ENCODE measurements around the gene VANGL2. TPM values are rescaled to one million over a fixed set of nuclear protein-coding genes. Genes with fewer than 3 reads are reported as not detected.

Gene VANGL2
- total RNA-seq, 2 donors from 2014 or later: 0.05 to 0.18 TPM

DNA sequence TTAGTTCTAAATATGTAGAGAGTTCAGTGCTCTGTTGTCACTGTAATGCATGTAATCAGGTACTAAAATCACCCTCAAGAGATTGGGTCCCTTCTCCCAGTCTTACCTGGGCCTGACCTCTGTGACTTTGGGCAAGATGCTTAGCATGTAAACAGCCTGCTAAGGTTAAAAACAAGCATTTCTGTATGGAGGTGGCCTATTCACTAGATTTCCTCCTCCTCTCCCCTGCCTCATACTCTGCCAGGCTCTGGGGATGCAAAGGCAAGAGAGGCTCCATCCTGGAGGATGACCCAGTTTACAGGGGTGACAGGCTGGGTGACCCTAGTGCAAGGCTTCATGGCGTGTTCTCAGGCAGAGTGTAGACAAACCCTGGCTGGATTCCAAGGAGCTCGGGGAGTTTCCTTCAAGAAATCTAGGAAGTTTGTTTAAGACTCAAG is 28.8 kb downstream of the VANGL2 start:
- Mint-ChIP-seq H3K36me3 (peaks cover 0 to 20% of the 10 kb centered on the region in 2 donors), H3K27ac (peak overlapping the region; percentile 38 to 92), H3K9me3 (peaks cover under 1 to 2% of the 10 kb centered on the region in 2 donors)
- peak; percentile 30 to 48 for ATAC-seq
- DNase-seq (ENCODE audit: low spot score in 2 of 2): no peak

DNA sequence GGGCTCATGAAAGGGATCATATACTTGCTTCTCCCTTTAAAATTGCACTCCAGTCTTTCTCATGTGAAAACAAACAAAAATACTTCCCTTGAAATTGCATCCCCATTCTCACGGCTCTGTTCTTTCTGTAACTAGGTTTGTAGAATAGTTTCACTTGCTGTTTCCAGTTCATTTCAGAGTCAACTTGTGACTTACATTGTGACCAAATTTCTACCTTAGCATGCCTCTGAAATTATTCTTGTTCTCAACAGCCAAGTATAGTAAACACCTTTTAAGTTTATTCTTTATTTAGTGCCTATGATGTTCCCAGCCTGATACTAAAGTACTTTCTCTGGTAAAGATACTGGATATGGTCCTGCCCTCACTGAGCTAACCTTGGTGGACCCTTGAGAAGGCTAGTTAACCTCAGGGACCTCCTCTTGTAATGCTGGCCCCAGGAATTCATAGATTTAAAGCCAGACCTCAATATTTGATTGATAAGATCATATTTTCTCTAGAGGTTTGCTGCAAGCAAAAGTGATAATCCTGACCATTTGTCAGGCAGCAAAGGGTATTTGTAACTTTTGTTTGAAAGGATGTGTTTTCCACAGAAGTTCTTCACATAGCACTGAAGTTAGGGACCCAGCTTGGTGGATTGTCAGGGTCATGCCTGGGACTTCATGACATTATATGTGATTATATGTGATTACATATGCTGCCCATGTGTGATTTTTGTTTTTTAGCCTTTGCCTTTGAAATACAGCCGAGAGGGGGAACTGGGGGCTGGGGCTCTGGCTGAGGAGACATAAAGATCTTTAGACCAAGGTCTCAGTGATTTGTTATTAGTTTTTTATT is 29.6 kb downstream of the VANGL2 start:
- no peak for DNase-seq (ENCODE audit: low spot score in 2 of 2)
- peaks cover 7 to 28% of the 10 kb centered on the region in 2 donors for H3K36me3 Mint-ChIP-seq

DNA sequence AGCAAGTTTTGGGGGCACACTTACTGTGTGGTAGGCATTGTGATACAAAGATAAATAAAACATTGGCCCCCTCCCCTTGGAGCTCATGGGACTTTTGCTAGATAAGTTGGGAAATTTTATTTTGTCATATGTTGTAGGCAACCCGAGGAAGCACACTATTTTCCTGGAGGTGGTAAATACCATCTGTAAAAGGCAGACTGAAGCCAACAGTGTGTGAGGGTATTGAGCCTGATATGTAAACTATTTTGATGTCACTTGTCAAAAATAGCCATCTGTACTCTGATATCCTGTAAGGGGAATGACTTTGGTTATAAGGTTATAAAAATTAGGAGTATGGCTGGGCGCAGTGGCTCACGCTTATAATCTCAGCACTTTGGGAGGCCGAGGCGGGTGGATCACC is 30.6 kb downstream of the VANGL2 start:
- H3K27ac Mint-ChIP-seq: peak overlapping the region; percentile 92
- H3K36me3 Mint-ChIP-seq: peaks cover 15 to 39% of the 10 kb centered on the region in 2 donors
- ATAC-seq: no peak

More for the DNA sequence above, 29.6 kb downstream of the VANGL2 start:
- peak; percentile 43 to 68 for ATAC-seq
- peaks cover 8 to 10% of the 10 kb centered on the region in 2 donors for H3K9me3 Mint-ChIP-seq
- H3K27ac Mint-ChIP-seq: peak overlapping the region; percentile 38 to 92

DNA sequence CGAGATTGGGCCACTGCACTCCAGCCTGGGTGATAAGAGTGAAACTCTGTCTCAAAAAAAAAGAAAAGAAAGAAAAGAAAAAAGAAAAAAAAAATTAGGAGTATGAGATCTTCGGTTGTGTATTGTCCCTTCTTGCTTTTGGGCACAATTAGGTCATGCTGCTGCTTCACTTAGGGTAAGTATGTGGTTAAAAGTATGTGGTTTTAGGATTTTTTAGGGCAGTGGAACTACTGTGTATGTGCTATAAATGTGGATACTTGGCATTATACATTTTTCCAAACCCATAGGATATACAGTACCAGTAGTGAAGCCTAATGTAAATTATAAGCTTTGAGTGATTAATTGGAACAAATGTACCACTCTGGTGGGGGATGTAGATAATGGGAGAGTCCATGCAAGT is 31.2 kb downstream of the VANGL2 start:
- Mint-ChIP-seq H3K9me3 (peaks cover 19 to 22% of the 10 kb centered on the region in 2 donors), H3K27ac (peak overlapping the region; percentile 92), H3K36me3 (peaks cover 17 to 41% of the 10 kb centered on the region in 2 donors)
- peak in 1 of 2 donors; percentile 13 for ATAC-seq
- no peak for DNase-seq (ENCODE audit: low spot score in 2 of 2)

More for the DNA sequence above, 30.6 kb downstream of the VANGL2 start:
- DNase-seq (ENCODE audit: low spot score in 2 of 2): no peak
- H3K9me3 Mint-ChIP-seq: peaks cover 16 to 20% of the 10 kb centered on the region in 2 donors

DNA sequence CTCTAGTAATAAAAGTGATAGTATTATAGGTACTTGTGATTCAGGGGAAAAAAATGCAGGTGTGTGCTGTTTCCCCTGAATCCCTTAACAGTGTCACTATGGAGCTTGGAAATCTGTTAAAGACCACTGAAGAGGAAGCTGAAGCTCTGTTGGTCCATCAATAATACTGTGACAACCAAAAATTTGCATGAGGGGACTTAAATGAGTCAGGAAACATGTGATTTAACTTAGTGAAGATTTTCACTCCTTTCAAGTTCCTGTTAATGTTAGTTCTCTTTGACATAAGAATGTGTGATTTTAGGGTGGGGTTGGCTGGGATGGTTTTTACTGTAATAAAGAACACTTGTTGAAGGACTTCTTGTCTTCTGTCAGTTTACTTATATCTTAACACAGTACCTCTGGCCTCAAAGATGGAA is 32.0 kb downstream of the VANGL2 start:
- H3K27ac Mint-ChIP-seq: peak overlapping the region; percentile 92
- peaks cover 19 to 22% of the 10 kb centered on the region in 2 donors for H3K9me3 Mint-ChIP-seq
- no peak for DNase-seq (ENCODE audit: low spot score in 2 of 2)
- peak; percentile 61 to 67 for ATAC-seq
- peaks cover 21 to 41% of the 10 kb centered on the region in 2 donors for H3K36me3 Mint-ChIP-seq

DNA sequence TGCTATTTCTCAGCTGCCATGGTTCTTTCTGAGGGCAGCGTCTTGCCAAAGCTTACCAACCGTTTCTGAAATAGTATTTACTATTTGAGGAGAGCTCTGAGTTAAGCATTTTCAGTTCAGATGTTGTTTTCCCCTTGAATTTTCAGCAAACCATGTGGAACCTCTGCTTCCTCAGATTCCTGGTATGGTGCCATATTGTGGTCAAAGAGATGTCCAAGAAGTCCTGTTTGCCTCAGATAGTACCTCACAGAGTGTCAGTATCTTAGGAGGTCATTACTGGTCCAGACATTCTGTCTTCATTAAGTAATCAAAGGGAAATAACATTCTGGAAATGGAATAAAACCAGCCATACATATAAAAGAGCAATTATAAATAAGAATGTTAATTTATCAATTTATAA is 36.6 kb downstream of the VANGL2 start:
- DNase-seq (ENCODE audit: low spot score in 2 of 2): no peak
- peaks cover 19 to 22% of the 10 kb centered on the region in 2 donors for H3K9me3 Mint-ChIP-seq
- peaks cover 28 to 43% of the 10 kb centered on the region in 2 donors for H3K36me3 Mint-ChIP-seq
- ATAC-seq: no peak
- H3K27ac Mint-ChIP-seq: peak overlapping the region; percentile 51 to 92

DNA sequence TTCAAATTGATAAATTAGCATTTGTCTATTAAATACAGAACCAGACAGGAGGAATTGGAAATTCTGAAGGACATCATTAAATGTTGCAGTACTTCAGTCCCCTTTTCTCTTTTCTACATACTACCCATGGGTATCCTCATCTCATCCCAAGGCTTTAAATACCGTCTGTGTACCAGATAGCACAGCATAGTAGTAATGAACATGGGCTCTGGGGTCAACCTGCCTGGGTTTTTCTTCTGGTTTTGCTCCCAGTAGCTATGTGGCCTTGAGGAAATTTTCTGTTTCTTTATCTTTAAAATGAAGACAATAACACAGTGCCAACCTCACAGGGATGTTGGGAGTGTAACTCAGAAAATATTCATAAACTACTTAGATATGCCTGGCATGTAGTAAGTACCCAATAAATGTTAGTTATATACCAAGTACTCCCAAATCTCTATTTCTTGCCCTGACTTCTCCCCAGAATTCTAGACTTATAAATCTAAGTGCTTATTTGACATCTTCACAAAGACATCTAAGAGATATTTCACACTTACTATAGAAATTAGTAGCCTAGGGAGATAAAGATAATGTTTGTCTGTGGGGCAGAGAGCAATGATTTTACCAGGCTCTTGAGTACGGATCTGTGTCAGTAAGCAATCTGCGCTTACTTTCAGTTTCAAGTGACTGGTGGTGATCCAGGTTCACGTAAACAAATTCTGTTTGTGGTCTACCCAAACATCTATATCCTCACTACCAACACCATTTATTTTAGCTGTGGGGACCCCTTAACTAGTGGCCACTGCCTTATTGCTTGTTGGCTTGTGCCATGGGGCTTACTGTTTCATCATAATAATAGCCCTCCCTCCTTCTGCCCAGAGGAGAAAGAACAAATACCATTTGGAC is 37.3 kb downstream of the VANGL2 start:
- DNase-seq (ENCODE audit: low spot score in 2 of 2) (peak in 1 of 2 donors; percentile 36), ATAC-seq (peak; percentile 88 to 93)
- H3K36me3 Mint-ChIP-seq: peaks cover 28 to 43% of the 10 kb centered on the region in 2 donors
- H3K27ac Mint-ChIP-seq: peak overlapping the region; percentile 92 to 95
- H3K9me3 Mint-ChIP-seq: peaks cover 19 to 22% of the 10 kb centered on the region in 2 donors

DNA sequence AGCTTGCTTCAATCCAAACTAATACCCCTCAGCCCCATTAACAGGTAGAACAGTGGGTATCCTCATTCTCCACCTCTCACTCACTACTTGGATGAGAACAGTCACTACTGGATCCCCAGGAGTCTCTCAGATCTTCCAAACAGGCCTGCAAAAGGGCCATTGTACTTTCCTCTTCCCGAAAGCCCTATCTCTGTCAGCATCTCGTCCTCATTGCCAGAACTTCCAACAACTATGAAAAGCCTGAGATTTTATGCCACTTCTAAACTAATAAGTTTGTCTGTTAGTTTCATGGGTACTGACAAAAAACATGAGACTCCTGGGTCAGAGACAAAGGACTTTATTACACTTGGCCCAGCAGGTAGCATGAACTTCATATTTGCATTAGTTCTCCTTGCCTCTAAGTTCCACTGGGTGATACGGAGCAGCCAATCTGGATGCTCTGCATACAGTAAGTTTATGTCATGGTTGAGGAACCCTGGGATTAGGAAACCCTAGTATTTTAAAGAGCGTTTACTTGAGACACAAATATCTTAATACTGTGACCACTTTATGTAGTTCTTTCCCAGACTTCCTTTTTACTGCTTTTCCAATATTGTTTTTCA is 38.1 kb downstream of the VANGL2 start:
- Mint-ChIP-seq H3K36me3 (peaks cover 28 to 36% of the 10 kb centered on the region in 2 donors), H3K27ac (peak overlapping the region; percentile 92 to 95), H3K9me3 (peaks cover 19 to 22% of the 10 kb centered on the region in 2 donors)
- no peak for DNase-seq (ENCODE audit: low spot score in 2 of 2)
- ATAC-seq: no peak

DNA sequence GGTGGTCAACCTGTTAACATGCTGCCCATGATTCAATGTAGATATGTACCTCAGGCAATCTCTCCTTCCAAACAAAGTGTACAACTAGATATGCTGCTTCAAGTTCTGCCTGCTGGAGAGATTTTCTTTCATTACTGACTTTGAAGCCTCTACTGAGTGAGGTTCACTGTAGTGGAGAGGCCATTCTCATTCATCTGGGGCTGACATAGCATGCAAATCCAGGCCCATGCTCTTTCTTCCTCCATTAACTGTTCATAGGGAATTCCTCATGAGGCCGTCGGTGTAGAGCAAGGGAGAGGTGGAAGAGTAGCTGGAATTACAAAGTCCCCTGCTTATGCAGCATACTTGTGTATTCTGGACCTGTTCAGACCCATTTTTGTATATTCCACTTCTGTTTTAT is 38.6 kb downstream of the VANGL2 start:
- Mint-ChIP-seq H3K9me3 (peaks cover 19 to 22% of the 10 kb centered on the region in 2 donors), H3K36me3 (peaks cover 28 to 31% of the 10 kb centered on the region in 2 donors), H3K27ac (peak overlapping the region; percentile 83 to 92)
- DNase-seq (ENCODE audit: low spot score in 2 of 2): no peak
- no peak for ATAC-seq

DNA sequence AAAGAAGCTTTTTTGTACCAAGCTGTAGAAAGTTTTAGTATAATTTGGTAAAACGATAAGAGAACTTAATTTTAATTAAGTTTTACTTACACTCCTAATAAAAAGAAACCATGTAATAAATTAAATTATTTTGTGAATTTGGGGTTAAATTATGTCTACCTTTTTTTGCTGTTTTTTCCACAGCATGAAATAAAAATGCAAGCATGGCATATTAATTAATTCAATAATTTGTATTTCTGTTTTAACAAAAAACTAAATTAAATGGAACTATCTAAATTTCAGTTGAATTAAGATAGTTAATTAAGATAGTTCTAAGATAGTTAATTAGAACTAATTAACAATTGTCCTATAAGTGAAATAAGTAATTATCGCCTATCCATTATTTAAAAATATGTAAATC is 39.4 kb downstream of the VANGL2 start:
- ATAC-seq (no peak), DNase-seq (ENCODE audit: low spot score in 2 of 2) (no peak)
- peaks cover 13 to 15% of the 10 kb centered on the region in 2 donors for H3K9me3 Mint-ChIP-seq
- no peak overlapping the region for H3K27ac Mint-ChIP-seq
- H3K36me3 Mint-ChIP-seq: peaks cover 23% of the 10 kb centered on the region in 2 donors

DNA sequence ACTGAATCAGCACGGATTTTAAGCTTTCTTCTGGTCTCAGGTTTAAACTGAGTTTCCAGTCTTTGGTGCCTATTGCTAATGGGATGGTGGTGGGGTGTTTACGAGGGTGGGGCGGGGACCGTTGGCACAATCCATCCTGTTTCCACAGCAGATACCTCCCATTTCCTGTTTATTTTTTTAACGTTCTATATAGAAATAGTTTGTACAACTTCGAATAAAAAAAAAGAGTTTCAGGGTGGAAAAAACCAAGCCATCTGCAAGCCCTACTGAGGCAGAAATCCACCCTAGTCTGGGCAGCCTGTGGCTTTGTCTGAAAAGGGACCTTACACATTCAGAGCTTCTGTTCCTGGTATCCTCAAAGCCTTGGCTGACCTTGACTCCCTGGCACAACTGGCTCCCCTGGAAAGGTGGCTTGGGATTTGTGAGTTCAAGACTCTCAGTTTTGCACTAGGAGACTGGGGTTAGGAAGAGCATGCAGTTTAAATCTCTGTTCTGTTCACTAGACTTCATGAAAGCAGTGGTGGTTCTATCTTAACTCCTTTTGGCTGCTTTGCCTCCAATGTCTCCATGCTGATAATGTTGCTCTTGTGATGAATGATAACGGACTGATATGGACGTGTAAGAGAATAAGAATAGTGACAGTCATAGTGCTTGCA is 46.7 kb downstream of the VANGL2 start:
- peak overlapping the region in 1 of 2 donors; percentile 4 for H3K27ac Mint-ChIP-seq
- ATAC-seq: no peak
- peaks cover 0 to 8% of the 10 kb centered on the region in 2 donors for H3K36me3 Mint-ChIP-seq
- no peaks in the 10 kb centered on the region for H3K9me3 Mint-ChIP-seq
- no peak for DNase-seq (ENCODE audit: low spot score in 2 of 2)

DNA sequence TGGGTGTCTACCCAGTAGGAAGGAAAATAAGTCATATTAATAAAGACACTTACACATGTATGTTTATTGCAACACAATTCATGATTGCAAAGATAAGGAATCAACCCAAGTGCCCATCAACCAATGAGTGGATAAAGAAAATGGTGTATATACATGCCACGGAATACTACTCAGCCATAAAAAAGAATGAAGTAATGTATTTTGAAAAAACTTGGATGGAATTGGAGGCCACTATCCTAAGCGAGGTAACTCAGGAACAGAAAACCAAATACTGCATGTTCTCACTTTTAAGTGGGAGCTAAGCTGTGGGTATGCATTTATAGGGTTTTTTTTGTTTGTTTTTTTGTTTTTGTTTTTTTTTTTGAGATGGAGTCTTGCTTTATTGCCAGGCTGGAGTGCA is 49.1 kb downstream of the VANGL2 start:
- ATAC-seq (no peak), DNase-seq (ENCODE audit: low spot score in 2 of 2) (no peak)
- Mint-ChIP-seq H3K9me3 (no peaks in the 10 kb centered on the region), H3K36me3 (peaks cover 0 to 8% of the 10 kb centered on the region in 2 donors), H3K27ac (no peak overlapping the region)

DNA sequence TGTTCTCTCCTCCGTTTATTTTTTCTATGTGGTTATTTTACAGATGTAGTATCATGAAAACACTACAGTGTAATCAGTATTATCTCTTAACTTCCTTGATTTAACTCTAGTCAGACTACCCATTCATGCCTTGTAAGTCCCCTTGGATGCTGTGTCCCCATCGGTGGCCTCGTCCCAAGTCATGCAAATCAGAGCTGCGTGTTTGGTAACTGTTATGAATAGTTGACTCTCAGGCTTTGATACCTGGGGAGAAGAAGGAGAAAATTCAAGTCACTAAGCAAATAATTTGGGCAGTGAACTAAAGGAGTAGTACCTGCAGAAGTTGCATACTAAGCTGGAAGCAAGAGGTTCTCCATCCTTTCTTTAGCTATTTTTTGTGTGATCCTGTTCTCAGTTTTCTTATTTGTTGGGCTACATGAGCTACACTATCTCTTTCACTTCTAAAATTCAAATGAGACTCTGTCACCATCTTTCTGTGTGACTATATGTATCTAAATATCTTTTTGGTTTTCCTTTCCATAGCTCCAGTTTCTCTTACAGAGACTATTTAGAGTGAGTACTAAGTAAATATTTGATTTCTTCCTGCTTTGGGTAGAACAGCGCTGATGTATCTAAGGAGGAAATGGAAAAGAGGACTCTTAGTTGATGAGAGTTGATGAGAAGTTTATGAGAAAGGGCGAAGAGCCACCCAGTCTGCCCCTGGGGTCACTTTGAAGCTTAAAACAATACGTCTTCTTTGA is 50.9 kb downstream of the VANGL2 start:
- Mint-ChIP-seq H3K27ac (peak overlapping the region; percentile 91 to 96), H3K36me3 (peaks cover 0 to 8% of the 10 kb centered on the region in 2 donors), H3K9me3 (no peaks in the 10 kb centered on the region)
- DNase-seq (ENCODE audit: low spot score in 2 of 2) (no peak), ATAC-seq (peak in 1 of 2 donors; percentile 12)

DNA sequence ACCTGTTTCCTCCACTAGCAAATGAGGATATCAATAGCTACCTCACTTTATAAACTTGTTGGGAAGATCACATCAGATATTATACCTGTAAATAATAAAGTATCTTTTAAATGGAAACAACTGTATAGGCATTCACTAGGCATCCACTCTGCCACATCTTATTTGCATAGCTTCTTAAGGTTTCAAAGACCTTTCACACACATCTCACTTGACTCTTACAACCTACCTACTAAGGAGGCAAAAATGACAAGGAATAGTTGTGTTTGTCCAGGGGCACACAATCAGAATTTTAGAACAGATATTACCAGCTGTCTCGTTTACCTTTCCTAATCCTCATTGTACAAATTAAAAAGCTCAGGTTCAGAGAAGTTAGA is 51.5 kb downstream of the VANGL2 start:
- DNase-seq (ENCODE audit: low spot score in 2 of 2) (no peak), ATAC-seq (no peak)
- H3K27ac Mint-ChIP-seq: peak overlapping the region; percentile 91 to 96
- no peaks in the 10 kb centered on the region for H3K9me3 Mint-ChIP-seq
- peaks cover 0 to 8% of the 10 kb centered on the region in 2 donors for H3K36me3 Mint-ChIP-seq

DNA sequence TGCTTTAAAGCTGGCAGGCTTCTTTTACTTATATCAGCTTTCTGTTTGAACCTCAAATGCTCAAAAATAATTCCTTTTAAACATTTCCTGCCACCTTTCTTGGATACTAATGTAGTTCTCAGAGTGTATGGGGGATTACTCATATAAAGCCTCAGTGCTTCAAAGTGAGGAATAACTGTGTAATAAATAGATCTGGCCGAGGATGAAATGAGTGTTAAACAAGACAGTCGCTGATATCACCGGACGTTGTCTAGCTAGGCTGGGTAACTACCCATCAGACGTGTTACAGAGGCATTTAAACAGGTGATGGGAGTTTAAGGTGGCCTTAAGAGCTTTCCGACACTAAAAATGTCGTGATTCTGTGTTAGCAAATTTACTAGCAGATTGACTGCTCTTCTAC is 53.1 kb downstream of the VANGL2 start:
- DNase-seq (ENCODE audit: low spot score in 2 of 2) (no peak), ATAC-seq (peak; percentile 49 to 55)
- peaks cover 0 to 8% of the 10 kb centered on the region in 2 donors for H3K36me3 Mint-ChIP-seq
- peaks cover 5 to 8% of the 10 kb centered on the region in 2 donors for H3K9me3 Mint-ChIP-seq
- peak overlapping the region; percentile 91 to 96 for H3K27ac Mint-ChIP-seq

All from activated naive CD4-positive, alpha-beta T cell treated with anti-CD3 and anti-CD28 coated beads, Interleukin-2, amount 50 U/mL, for 72 hours (primary cell).